ENCODE data around the gene RPL36.

DNA sequence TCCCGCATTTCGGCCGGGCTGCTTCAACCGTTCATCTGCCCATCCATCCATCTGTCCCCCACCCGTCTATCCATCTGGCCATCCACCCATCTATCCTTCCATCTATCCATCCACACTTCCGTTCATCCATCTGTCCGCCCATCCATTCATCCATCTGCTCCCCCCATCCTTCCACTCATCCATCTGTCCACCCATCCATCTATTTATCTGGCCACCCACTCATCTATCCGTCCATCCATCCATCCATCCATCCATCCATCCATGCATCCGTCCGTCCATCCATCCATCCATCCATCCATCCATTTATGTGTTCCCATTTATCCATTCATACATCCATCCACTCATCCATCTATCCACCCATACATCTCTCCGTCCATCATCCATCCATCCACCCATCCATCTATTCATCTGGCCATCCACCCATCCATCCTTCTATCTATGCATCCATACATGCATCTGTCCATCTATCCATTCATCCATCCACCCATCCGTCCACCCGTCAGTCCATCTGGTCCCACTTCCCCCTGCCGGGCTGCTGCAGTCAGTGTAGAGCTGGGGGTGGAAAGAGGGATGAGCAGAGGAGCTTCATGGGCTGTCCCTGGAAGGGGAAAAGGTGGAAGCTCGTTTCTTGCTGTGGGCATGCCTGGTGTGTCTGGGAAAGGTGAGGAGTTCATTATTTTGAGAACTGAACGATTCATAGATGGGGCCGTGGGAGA lies 8.5 kb upstream of the RPL36 start:
- TF ChIP-seq YY1 (IDR thresholded peaks at IDR 0.05; ENCODE audit: insufficient read depth, insufficient read length) = no peak
- no peak for TF ChIP-seq SUZ12 (IDR thresholded peaks at IDR 0.05; ENCODE audit: extremely low read depth, insufficient read depth, insufficient read length)
